Measurements from ENCODE around the gene ATP11A. TPM values are rescaled to one million over a fixed set of nuclear protein-coding genes. Genes with fewer than 3 reads are reported as not detected.

The ATP11A gene
- total RNA-seq, 6 experiments from 2014 or later: 24.3 to 57.4 (median 33.1) TPM

DNA sequence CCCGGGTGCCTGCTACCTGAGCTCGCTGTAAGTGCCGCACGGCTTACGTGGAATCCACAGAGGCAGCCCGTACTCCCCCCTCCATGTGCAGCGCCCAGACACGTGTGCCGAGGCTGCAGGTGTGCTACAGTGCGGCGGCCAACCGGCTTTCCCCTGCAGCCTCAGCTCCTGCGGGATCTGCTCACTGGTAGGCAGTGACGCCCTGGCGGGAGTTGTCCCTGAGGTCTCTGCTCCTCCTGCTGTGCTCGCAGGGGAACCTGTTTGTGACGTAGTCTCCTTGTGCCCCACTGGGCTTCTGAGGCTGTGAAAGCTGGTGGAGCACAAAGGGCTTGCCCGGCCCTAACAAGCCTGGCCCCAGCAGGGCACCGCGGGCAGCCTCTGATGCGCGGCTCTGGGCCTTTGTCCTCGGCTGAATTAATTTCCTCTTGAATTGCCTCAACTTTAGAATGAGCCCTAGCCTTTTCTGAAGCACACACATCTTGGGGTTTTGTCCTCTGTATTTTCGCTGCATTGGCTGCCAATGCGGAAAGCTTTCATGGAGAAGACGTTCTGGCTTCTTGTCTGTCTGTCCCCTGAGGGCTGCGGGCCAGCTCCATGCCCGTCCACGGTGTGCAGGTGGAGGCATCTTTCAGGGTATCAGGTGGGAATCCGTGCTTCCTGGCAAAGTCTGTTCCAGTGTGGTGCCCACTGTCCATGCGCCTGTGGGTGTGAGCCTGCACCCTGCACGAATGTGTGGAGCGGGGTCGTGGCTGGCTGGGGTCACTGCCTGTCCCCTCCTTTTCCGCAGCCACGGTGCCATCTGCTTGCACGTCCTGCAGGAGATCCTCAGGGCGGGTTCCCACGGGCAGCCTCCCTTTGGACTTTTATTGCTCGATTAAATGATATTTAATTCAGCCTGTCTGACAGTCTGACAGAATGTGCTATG is 201.9 kb downstream of the ATP11A start:
- TF ChIP-seq POLR2A (IDR thresholded peaks at IDR 0.05): no peak
- TF ChIP-seq, protein P1, sequence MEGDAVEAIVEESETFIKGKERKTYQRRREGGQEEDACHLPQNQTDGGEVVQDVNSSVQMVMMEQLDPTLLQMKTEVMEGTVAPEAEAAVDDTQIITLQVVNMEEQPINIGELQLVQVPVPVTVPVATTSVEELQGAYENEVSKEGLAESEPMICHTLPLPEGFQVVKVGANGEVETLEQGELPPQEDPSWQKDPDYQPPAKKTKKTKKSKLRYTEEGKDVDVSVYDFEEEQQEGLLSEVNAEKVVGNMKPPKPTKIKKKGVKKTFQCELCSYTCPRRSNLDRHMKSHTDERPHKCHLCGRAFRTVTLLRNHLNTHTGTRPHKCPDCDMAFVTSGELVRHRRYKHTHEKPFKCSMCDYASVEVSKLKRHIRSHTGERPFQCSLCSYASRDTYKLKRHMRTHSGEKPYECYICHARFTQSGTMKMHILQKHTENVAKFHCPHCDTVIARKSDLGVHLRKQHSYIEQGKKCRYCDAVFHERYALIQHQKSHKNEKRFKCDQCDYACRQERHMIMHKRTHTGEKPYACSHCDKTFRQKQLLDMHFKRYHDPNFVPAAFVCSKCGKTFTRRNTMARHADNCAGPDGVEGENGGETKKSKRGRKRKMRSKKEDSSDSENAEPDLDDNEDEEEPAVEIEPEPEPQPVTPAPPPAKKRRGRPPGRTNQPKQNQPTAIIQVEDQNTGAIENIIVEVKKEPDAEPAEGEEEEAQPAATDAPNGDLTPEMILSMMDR (IDR thresholded peaks at IDR 0.05): no peak
- ATAC-seq: no peak
- H3K27ac ChIP-seq: no peak overlapping the region
- H3K4me1 ChIP-seq: peaks cover 0 to 23% (median 5%) of the 10 kb centered on the region in 4 donors
- H3K9me3 ChIP-seq: no peaks in the 10 kb centered on the region
- no peaks in the 10 kb centered on the region for H3K27me3 ChIP-seq
- H3K36me3 ChIP-seq: no peaks in the 10 kb centered on the region
- intact Hi-C loops (cut with DNase I): no loop called here
- DNase-seq: peak in 2 of 3 donors; percentile 20 to 52
- H3K4me3 ChIP-seq: no peak overlapping the region
- 86% methylated on average over 15 of the region's 40 CpGs for WGBS (ENCODE audit: insufficient coverage, low coverage, low lambda C conversion rate, missing lambda C conversion rate)

DNA sequence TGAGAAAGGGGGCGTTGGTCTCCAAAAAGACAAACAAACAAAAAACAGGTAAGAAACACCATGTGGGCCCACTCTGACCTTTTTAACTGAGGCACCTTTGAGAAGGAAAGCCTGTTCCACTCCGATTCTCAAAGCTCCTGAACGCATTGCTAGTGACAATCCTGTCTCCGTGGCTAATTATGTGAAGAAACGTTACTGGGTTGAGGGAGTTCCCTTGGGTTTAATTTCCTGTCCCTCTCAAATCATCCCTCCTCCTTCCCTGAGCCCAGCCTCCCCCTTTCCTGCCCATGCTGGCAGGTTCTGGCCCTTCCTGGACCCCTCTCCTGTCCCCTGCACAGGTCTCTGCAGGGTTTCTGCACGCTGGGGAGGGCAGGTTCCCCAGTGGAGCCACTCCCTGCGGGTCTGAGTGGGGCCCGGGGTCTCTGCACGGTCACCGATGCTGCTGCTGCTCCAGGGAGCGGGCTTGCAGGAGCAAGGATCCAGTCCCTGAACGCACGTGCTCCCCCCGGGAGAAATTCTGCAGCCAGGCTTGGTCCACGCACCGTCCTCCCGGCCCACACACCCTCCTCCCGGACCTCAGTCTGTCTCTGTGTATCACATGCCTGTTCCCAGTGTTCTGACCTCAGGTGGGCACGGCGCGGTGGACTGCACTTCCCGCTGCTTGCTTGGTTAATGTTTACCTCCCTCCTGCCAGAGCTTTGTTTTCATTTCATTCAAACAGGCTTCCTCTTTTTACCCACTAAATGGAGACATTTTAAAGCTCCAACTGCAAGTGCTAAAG is 202.8 kb downstream of the ATP11A start:
- 14% methylated on average over 20 of the region's 22 CpGs for WGBS (ENCODE audit: insufficient coverage, low coverage, low lambda C conversion rate, missing lambda C conversion rate)
- intact Hi-C loops (cut with DNase I): no loop called here
- Histone ChIP-seq H3K27ac (peak overlapping the region; percentile 12 to 95 (median 90)), H3K9me3 (no peaks in the 10 kb centered on the region), H3K36me3 (no peaks in the 10 kb centered on the region), H3K27me3 (no peaks in the 10 kb centered on the region), H3K4me3 (no peak overlapping the region), H3K4me1 (peaks cover 0 to 23% (median 5%) of the 10 kb centered on the region in 4 donors)
- TF ChIP-seq POLR2A (IDR thresholded peaks at IDR 0.05): no peak
- TF ChIP-seq, protein P1 (IDR thresholded peaks at IDR 0.05): no peak
- ATAC-seq (peak; percentile 58 to 70 (median 62)), DNase-seq (peak; percentile 65 to 84 (median 77))

DNA sequence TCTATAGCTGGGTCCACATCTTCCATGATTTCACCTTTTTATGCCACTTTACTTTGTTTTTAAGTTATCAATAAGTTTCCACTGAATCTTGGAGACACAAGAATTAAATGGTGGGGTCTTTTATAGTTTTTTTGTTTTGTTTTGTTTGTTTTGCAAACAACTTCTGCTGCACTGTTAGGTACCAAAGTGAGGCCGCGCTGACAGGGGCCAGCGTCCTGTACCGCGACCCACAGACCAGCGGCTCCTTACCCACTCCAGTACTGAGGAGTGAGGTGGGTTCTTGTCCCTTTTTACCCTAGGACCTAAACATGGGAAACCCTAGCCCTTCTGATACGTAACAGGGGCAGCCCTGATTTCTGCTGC is 203.3 kb downstream of the ATP11A start:
- ATAC-seq (peak in 1 of 4 donors; percentile 5), DNase-seq (no peak)
- Histone ChIP-seq H3K27ac (peak overlapping the region; percentile 12 to 95 (median 90)), H3K4me1 (peaks cover 0 to 23% (median 5%) of the 10 kb centered on the region in 4 donors), H3K4me3 (peak overlapping the region in 2 of 3 donors; percentile 14 to 65), H3K27me3 (no peaks in the 10 kb centered on the region), H3K36me3 (no peaks in the 10 kb centered on the region), H3K9me3 (no peaks in the 10 kb centered on the region)
- intact Hi-C loops (cut with DNase I): no loop called here
- 35% methylated on average over 7 of the region's 7 CpGs for WGBS (ENCODE audit: insufficient coverage, low coverage, low lambda C conversion rate, missing lambda C conversion rate)
- no peak for TF ChIP-seq POLR2A (IDR thresholded peaks at IDR 0.05)
- TF ChIP-seq, protein P1 (IDR thresholded peaks at IDR 0.05): no peak

- TF ChIP-seq POLR2A (IDR thresholded peaks at IDR 0.05): no peak
- TF ChIP-seq, protein P1 (IDR thresholded peaks at IDR 0.05): no peak
- 0% methylated on average over 10 of the region's 51 CpGs for WGBS (ENCODE audit: insufficient coverage, low coverage, low lambda C conversion rate, missing lambda C conversion rate)
- peak; percentile 75 to 77 (median 76) for ATAC-seq
- Histone ChIP-seq H3K27ac (peak overlapping the region; percentile 12 to 95 (median 90)), H3K9me3 (no peaks in the 10 kb centered on the region), H3K4me1 (peaks cover 0 to 23% (median 5%) of the 10 kb centered on the region in 4 donors), H3K4me3 (peak overlapping the region; percentile 45 to 65 (median 54)), H3K36me3 (no peaks in the 10 kb centered on the region), H3K27me3 (no peaks in the 10 kb centered on the region)
- intact Hi-C loops (cut with DNase I): no loop called here
- DNase-seq: peak; percentile 76 to 88 (median 82)
Measured at GRCh38 chr13:112893570-112894422, 204.0 kb downstream of the ATP11A start.
